Gastroesophageal sphincter (tissue), 3 donors: ENCODE measurements around the gene PRR13.
"Not testable (repeated sequence)": the region's sequence is repeated elsewhere in the genome, so short reads cannot be mapped to it uniquely, and the experiment has no call there.

ENCODE experiments used
- CTCF ChIP-seq, 4 experiments: fragments of 200-600 bp in 2 of 4; fragments of 450-650 bp in 2 of 4; sonication (generic) in 1 of 4; IDR thresholded peaks; one replicate each; pipeline ENCODE4 v1.5.1; 2017 to 2019; ENCODE audit warnings: antibody characterized with exemption in 4 of 4, mild to moderate bottlenecking in 2 of 4, moderate library complexity in 2 of 4
- POLR2A ChIP-seq, 2 donors: fragments of 450-650 bp; IDR thresholded peaks; one replicate each; pipeline ENCODE4 v1.6.1; 2017; ENCODE audit warnings: antibody characterized with exemption in 2 of 2, mild to moderate bottlenecking in 2 of 2, moderate library complexity in 1 of 2

GRCh38 chr12:53444593-53445325 is 3.2 kb downstream of the PRR13 start:
- TF ChIP-seq POLR2A, CTCF (IDR thresholded peaks at IDR 0.05): not testable (repeated sequence)
